ENCODE measurements around the gene KCNAB2.

Gene KCNAB2

GRCh38 chr1:6083801-6084446 lies 38.2 kb downstream of the KCNAB2 start:
- H3K4me3 ChIP-seq (ENCODE audit: low read length), result no peak overlapping the region
- no peak for TF ChIP-seq ZNF274 (IDR thresholded peaks at IDR 0.05; ENCODE audit: low read depth, low read length)

- H3K4me3 ChIP-seq (ENCODE audit: low read length), result no peak overlapping the region
- TF ChIP-seq ZNF274 (IDR thresholded peaks at IDR 0.05; ENCODE audit: low read depth, low read length), result no peak
Observed at GRCh38 chr1:6084781-6085495, 39.2 kb downstream of the KCNAB2 start.

- H3K4me3 ChIP-seq (ENCODE audit: low read length), result no peak overlapping the region
- TF ChIP-seq ZNF274 (IDR thresholded peaks at IDR 0.05; ENCODE audit: low read depth, low read length), result no peak
Observed at GRCh38 chr1:6085666-6086065, 40.0 kb downstream of the KCNAB2 start.

DNA sequence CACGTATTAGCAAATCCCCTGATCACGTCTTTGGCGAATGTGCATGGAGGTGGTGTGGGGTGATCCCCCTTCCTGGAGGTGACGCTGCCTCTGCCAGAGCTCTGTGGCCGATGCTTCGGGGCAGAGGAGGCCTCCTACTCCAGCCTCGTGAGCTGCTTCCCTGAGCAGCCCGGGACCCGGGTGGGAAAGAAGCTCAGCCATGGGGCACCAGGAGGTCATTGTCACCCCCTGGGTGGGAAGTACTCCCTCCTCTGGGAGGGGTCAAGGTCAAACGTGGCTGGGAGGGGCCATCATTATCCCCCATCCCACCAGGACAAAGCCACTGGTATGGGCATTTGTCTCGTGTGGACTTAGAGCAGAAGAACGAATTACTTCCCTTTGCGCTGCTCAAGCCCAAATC lies 40.7 kb downstream of the KCNAB2 start:
- no peak for TF ChIP-seq ZNF274 (IDR thresholded peaks at IDR 0.05; ENCODE audit: low read depth, low read length)
- H3K4me3 ChIP-seq (ENCODE audit: low read length), result no peak overlapping the region

DNA sequence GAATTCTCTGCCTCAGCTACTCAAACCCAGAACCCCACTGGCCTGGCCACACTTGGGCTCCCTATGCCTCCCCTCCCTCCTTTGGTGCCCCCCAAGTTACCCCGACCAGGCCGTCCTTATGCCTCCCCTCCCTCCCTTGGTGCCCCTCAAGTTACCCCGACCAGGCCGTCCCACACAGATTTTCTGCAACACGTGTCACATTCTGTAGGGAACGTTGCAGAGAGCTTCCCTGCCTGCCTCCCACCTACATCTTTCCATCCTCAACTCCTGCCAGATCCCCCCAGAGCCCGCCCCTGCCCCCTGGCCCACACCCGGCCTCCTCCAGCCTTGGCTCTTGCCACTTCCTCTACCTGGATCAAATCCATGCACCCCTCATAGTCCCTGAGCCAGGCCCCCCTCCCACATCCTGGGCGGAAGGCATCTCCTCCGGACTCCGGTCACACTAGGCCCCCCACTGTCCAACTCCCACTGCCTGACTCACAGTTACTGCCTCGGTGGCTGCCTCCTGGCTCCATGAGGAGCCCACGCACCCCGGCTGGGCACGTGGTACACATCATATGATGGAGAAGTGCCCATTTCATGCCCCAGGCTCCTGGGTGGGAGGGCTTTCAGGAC lies 41.2 kb downstream of the KCNAB2 start:
- TF ChIP-seq ZNF274 (IDR thresholded peaks at IDR 0.05; ENCODE audit: low read depth, low read length), result no peak
- no peak overlapping the region for H3K4me3 ChIP-seq (ENCODE audit: low read length)

GRCh38 chr1:6087377-6087772 lies 41.7 kb downstream of the KCNAB2 start:
- no peak overlapping the region for H3K4me3 ChIP-seq (ENCODE audit: low read length)
- no peak for TF ChIP-seq ZNF274 (IDR thresholded peaks at IDR 0.05; ENCODE audit: low read depth, low read length)

- no peak overlapping the region for H3K4me3 ChIP-seq (ENCODE audit: low read length)
- no peak for TF ChIP-seq ZNF274 (IDR thresholded peaks at IDR 0.05; ENCODE audit: low read depth, low read length)
Observed at GRCh38 chr1:6087958-6088357, 42.3 kb downstream of the KCNAB2 start.

GRCh38 chr1:6088956-6089355 lies 43.3 kb downstream of the KCNAB2 start:
- TF ChIP-seq ZNF274 (IDR thresholded peaks at IDR 0.05; ENCODE audit: low read depth, low read length), result no peak
- no peak overlapping the region for H3K4me3 ChIP-seq (ENCODE audit: low read length)

DNA sequence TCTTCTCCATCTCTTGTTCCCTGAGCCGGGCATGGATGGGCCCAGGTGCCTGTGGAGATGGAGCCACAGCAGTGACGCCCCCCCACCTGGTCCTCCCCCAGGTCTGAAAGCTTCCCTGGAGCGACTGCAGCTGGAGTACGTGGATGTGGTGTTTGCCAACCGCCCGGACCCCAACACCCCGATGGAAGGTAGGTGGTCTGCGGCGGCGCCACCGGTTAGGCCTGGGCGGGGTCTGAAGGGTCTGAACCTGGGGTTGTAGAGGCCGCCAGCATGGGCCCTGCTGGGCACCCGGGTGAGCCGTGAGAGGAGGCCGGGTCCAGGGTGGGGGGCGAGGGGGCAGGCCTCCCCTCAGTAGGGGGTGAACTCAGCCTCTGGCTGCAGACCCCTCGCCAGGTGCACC lies 44.6 kb downstream of the KCNAB2 start:
- TF ChIP-seq ZNF274 (IDR thresholded peaks at IDR 0.05; ENCODE audit: low read depth, low read length), result no peak
- no peak overlapping the region for H3K4me3 ChIP-seq (ENCODE audit: low read length)

DNA sequence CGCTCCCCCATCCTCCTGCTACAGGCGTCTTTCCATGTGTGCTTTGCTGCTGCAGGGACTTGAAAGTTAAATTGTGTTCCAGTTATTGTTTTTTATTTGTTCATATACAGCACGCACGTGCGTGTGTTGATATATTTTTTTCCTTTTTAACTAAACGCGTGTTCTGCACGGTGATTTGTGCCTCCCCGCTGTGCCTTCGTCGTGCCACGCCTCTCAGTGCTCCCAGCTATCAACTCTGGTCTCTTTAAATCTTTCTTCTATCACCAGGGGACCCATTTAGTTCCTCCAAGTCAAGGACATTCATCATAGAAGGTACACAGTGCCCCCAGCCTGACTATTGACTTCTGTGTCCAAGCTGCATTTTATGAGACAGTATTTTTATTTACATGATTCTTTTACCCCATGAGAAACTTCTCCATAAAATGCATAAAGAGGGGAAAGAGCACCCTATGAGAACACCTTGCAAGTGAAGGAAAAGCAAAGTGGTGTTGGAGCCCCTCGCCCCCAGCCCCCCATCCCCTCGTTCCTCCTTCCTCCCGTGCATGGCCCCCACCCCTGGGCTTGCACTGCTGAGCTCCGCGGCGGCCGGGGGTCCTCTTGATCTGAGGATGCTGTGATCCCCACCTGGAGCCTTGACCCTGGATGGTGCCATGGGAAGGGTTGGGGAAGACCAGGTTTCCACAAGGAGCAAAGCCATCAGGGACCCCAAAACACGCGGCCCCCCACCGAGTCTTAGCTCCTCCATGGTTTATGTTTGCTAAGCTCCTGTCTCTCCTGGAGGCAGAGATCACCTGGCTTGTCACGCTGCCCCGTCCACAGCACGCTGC lies 45.5 kb downstream of the KCNAB2 start:
- no peak overlapping the region for H3K4me3 ChIP-seq (ENCODE audit: low read length)
- no peak for TF ChIP-seq ZNF274 (IDR thresholded peaks at IDR 0.05; ENCODE audit: low read depth, low read length)

- no peak for TF ChIP-seq ZNF274 (IDR thresholded peaks at IDR 0.05; ENCODE audit: low read depth, low read length)
- H3K4me3 ChIP-seq (ENCODE audit: low read length), result no peak overlapping the region
Observed at GRCh38 chr1:6091823-6092109, 46.1 kb downstream of the KCNAB2 start.

- no peak for TF ChIP-seq ZNF274 (IDR thresholded peaks at IDR 0.05; ENCODE audit: low read depth, low read length)
- H3K4me3 ChIP-seq (ENCODE audit: low read length), result no peak overlapping the region
Observed at GRCh38 chr1:6092211-6092610, 46.5 kb downstream of the KCNAB2 start.

DNA sequence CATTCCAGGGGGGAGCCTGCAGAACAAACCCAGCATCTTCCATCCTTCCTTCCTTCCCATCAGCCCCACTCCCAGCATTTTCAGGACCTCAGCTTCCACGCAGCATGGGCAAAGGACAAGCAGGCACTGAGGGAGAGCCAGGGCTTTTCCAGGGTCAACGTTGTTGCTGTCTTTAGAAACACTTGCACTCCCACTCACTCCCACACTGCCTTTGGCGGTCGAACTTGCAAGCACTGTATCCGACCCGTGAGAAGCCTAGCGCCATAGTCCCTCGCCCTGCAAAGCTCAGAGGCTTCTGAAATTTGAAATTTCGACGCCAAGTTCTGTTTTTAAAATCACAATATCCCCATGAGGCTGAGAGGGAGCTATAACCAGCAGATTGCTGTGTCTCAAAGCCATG lies 47.4 kb downstream of the KCNAB2 start:
- no peak for TF ChIP-seq ZNF274 (IDR thresholded peaks at IDR 0.05; ENCODE audit: low read depth, low read length)
- H3K4me3 ChIP-seq (ENCODE audit: low read length), result no peak overlapping the region

DNA sequence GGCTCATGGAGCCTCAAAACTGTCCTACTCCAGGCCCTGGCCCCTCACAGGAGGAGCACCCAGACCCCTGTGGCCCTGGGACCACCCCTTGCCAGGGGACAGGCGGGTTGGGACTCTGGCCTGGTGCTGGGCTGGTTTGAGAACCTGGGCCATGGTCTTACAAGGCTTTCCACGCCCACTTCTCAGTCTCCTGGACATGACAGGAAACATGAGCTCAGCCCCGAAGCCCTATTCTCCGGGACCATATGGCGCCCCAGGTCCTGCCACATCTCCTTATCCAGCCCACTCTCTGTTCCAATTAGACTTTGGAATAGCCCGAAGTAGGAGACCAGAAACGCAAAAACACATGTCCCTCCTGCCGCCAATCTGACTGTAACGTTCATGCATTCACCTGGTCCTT lies 47.9 kb downstream of the KCNAB2 start:
- no peak for TF ChIP-seq ZNF274 (IDR thresholded peaks at IDR 0.05; ENCODE audit: low read depth, low read length)
- H3K4me3 ChIP-seq (ENCODE audit: low read length), result no peak overlapping the region

DNA sequence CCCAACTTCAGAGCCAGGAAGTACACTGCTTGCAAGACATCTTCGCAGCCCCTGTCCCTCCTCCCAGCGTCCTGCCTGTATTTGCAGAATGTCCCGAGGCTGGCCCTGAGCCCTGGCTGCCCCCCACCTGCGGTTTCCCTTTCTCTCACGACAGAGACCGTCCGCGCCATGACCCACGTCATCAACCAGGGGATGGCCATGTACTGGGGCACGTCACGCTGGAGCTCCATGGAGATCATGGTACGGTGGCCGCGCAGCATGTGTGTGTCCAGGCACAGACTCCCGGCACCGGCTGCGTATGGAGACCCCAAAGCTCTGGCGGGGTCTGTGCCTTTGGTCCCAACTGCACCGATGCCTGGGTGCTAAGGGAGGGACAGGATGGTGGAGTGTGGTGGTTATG lies 48.6 kb downstream of the KCNAB2 start:
- no peak overlapping the region for H3K4me3 ChIP-seq (ENCODE audit: low read length)
- TF ChIP-seq ZNF274 (IDR thresholded peaks at IDR 0.05; ENCODE audit: low read depth, low read length), result no peak
